Smooth muscle cell of trachea (primary cell): ENCODE data around the gene MAFB. TPM values are rescaled to one million over a fixed set of nuclear protein-coding genes. Genes with fewer than 3 reads are reported as not detected.

Experiments
- total RNA-seq: library from RNA; depleted of rRNA; stranded (reverse); fragments of >200 nt; gene quantifications from 2 replicates; pipeline ENCODE4 v1.2.1, GENCODE V29; 2014

The MAFB gene
- 1.0 and 3.3 TPM in 2 replicates for total RNA-seq

DNA sequence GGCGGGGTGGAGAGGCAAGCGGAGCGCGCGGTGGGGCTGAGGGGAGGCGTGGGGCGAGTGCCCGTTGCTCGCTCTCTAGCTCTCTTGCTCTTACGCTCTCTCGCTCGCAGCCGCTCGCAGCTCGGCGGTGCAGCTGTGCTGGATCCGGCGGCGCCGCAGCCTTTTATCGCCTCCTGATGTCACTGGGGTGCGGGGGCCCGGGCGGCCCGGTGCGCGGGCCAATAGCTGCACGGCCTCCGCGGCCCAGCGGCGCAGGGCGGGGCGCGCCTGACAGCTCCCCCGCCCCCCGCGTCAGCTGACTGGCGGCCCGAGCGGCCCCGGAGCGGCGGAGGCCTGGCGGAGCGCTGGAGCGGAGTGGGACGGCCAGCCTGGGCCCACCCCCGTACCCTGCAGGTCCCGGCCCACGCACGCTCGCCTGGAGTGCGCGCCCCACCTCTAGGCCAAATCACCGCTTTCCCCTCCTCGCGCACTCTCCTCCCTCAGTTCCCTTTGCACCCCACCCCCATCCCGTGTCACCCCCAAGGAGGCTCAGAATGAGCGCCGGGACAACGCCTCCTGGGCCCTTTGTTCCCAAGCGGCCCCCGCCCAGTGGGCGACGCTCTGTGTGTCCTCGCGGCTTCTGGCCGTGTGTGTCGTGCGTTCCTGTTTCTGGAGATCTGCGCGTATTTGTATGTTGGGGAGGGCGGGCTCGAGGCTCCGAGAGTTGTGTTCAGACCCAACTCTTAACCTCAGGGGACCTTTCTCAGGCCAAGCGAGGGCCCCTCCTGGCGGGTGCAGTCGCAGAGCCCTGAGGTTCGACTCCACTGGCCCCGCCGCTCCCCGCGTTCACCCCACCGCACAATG, at the start of gene MAFB:
Gene MAFB (minus strand): TSS at position 137 of the 843 bp plus-strand sequence. CDS start 386 bp downstream, outside the sequence.

